ENCODE results near the gene EMC6. TPM values are rescaled to one million over a fixed set of nuclear protein-coding genes. Genes with fewer than 3 reads are reported as not detected.

Gene EMC6
- polyA plus RNA-seq, 1 of the 3 experiments (the other 2 are of a cell fraction): 56.6 TPM

DNA sequence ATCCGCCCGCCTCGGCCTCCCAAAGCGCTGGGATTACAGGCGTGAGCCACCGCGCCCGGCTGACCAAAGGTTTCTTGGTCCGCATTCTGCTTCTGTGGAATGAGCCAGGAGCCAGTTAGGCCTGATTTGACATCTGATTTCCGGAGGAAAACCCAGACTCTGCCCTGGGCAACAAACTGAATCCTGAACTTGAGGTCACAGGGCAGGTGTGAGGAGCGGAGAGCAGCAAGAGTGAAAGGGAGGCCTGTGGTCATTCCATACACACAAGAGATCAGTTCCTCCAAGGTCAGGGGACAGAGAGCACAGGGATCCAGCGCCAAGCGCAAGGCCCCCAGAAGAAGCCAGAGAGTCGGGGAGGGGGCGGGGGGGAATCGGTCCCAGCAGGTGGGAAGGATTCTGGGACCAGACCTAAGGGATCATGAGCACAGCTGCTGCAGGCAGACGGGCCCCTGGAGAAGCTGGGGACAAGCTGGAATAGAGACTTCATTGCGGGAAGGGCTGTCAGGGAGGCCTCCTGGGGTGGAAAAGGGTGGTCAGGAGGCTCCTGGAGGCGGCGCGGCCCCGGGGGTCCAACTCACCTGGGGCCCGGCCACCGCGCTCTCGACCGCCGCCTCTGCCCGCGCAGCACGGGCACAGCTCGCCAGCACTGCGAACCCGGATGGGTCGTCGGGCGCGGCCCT lies 33.0 kb upstream of the EMC6 start:
- POLR2A ChIA-PET: interaction anchor here (0.7 to 1.3 kb wide), 5 partner anchors 8 to 507 kb away, joined by 3 to 10 read pairs (median 4); partner anchors contain the start of genes CYB5D2, TAX1BP3 and ZZEF1
- TF ChIP-seq, protein P1, sequence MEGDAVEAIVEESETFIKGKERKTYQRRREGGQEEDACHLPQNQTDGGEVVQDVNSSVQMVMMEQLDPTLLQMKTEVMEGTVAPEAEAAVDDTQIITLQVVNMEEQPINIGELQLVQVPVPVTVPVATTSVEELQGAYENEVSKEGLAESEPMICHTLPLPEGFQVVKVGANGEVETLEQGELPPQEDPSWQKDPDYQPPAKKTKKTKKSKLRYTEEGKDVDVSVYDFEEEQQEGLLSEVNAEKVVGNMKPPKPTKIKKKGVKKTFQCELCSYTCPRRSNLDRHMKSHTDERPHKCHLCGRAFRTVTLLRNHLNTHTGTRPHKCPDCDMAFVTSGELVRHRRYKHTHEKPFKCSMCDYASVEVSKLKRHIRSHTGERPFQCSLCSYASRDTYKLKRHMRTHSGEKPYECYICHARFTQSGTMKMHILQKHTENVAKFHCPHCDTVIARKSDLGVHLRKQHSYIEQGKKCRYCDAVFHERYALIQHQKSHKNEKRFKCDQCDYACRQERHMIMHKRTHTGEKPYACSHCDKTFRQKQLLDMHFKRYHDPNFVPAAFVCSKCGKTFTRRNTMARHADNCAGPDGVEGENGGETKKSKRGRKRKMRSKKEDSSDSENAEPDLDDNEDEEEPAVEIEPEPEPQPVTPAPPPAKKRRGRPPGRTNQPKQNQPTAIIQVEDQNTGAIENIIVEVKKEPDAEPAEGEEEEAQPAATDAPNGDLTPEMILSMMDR (IDR thresholded peaks at IDR 0.05): no peak
- TF ChIP-seq GATA2 (CRISPR knock-in tag; IDR thresholded peaks at IDR 0.05) (no peak), CHD2 (IDR thresholded peaks at IDR 0.05; ENCODE audit: low read length, partially characterized antibody) (no peak), JUND (IDR thresholded peaks at IDR 0.05) (no peak), EZH2phosphoT487 (IDR thresholded peaks at IDR 0.05; ENCODE audit: borderline replicate concordance, low read depth) (no peak), EP300 (IDR thresholded peaks at IDR 0.05; ENCODE audit: borderline replicate concordance in 1 of 2, low read depth in 1 of 2, low read length in 1 of 2) (no peak), POLR2AphosphoS5 (IDR thresholded peaks at IDR 0.05; ENCODE audit: low read depth, low read length) (no peak), NFIC (IDR thresholded peaks at IDR 0.05; ENCODE audit: borderline replicate concordance) (no peak), FOXM1 (IDR thresholded peaks at IDR 0.05; ENCODE audit: low read depth) (no peak), GABPA (IDR thresholded peaks at IDR 0.05; ENCODE audit: low read depth) (no peak), FOXJ3 (CRISPR knock-in tag; IDR thresholded peaks at IDR 0.05) (no peak), ELF1 (IDR thresholded peaks at IDR 0.05) (no peak), MXI1 (IDR thresholded peaks at IDR 0.05; ENCODE audit: low read depth, low read length) (no peak), MEF2A (IDR thresholded peaks at IDR 0.05; ENCODE audit: borderline replicate concordance, low read depth) (no peak)
- 52% methylated on average over 16 of the region's 38 CpGs for WGBS (ENCODE audit: low lambda C conversion rate)

DNA sequence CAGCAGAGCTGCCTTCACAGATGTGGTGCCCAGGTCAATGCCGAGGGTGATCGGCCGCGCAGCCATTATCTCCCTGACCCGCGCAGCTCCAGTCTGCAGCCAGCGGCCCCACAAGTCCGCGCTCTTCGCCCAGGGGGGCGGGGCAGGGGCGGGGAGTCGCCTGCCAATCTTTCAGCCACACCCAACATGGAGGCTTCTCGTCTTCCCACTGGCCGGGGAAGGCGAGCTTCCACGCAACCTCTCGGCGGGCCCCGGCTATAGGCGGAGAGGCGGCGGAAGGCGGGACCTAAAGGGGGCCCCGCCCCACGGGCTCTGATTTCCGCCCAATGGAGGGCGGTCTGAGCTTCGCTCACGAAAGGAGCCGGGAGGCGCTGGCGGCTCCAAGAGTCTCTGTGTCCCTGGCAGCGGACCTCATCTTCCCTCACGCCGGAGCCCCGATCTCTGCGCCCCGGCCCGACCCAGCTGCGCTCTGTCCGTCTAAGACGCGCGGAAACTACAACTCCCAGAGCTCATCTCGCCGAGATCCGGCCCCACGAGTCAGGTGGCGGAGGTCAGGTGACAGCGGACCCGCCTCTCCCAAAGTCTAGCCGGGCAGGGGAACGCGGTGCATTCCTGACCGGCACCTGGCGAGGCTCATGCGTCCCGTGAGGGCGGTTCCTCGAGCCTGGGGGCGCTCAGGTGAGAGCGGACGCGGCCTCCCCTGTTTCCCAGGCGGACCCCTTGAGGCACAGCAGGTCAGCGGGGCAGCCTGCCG lies 32.3 kb upstream of the EMC6 start, which contains the start of the genes CTNS and SHPK:
CTNS (plus strand) TSS at position 607 of the 754 bp plus-strand sequence. CDS start 3,447 bp downstream, outside the sequence.
SHPK (minus strand) TSS at position 97 of the 754 bp plus-strand sequence; CDS start at position 66, 31 bp downstream.
- under 1% methylated on average over 32 of the region's 68 CpGs for WGBS (ENCODE audit: low lambda C conversion rate)
- TF ChIP-seq RFX5 (IDR thresholded peaks at IDR 0.05; ENCODE audit: low read length) (peak; percentile 74), EP300 (IDR thresholded peaks at IDR 0.05; ENCODE audit: borderline replicate concordance in 1 of 2, low read depth in 1 of 2, low read length in 1 of 2) (no peak), MXI1 (IDR thresholded peaks at IDR 0.05; ENCODE audit: low read depth, low read length) (peak; percentile 69), RAD21 (IDR thresholded peaks at IDR 0.05; ENCODE audit: low read length) (no peak), RCOR1 (IDR thresholded peaks at IDR 0.05; ENCODE audit: low read length) (no peak), RXRA (IDR thresholded peaks at IDR 0.05; ENCODE audit: borderline replicate concordance, low read depth) (no peak), TAF1 (IDR thresholded peaks at IDR 0.05; ENCODE audit: borderline replicate concordance, low read depth, low read length) (peak; percentile 93), NFIC (IDR thresholded peaks at IDR 0.05; ENCODE audit: borderline replicate concordance) (no peak), ELF1 (IDR thresholded peaks at IDR 0.05) (no peak; the same call in 1 of the 2 replicates), FOXM1 (IDR thresholded peaks at IDR 0.05; ENCODE audit: low read depth) (no peak), TCF12 (IDR thresholded peaks at IDR 0.05) (no peak), NRF1 (IDR thresholded peaks at IDR 0.05; ENCODE audit: low read depth, low read length) (peak; percentile 70), SMC3 (IDR thresholded peaks at IDR 0.05; ENCODE audit: low read depth, low read length) (no peak)
- TF ChIP-seq, protein P2, sequence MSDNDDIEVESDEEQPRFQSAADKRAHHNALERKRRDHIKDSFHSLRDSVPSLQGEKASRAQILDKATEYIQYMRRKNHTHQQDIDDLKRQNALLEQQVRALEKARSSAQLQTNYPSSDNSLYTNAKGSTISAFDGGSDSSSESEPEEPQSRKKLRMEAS (IDR thresholded peaks at IDR 0.05; ENCODE audit: low read depth): peak; percentile 55; the same call in 1 of the 2 replicates
- TF ChIP-seq, protein P3, sequence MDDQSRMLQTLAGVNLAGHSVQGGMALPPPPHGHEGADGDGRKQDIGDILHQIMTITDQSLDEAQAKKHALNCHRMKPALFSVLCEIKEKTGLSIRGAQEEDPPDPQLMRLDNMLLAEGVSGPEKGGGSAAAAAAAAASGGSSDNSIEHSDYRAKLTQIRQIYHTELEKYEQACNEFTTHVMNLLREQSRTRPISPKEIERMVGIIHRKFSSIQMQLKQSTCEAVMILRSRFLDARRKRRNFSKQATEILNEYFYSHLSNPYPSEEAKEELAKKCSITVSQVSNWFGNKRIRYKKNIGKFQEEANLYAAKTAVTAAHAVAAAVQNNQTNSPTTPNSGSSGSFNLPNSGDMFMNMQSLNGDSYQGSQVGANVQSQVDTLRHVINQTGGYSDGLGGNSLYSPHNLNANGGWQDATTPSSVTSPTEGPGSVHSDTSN (IDR thresholded peaks at IDR 0.05): peak; percentile 98

More for the DNA sequence above, 33.0 kb upstream of the EMC6 start:
- Histone ChIP-seq H3K27ac (ENCODE audit: low read depth in 2 of 2, low read length in 1 of 2) (peak overlapping the region; percentile 44 to 97; a peak in 2 of 4 replicates), H4K20me1 (ENCODE audit: insufficient read depth) (no peaks in the 10 kb centered on the region), H3K9me2 (no peaks in the 10 kb centered on the region), H3F3A (replicated peaks; ENCODE audit: insufficient read depth) (no peaks in the 10 kb centered on the region), H3K4me2 (peak overlapping the region; percentile 95), H3K27me3 (ENCODE audit: insufficient read depth) (no peaks in the 10 kb centered on the region), H2AFZ (ENCODE audit: low read depth) (peak overlapping the region; percentile 95), H3K36me3 (replicated peaks in 1 of 2; ENCODE audit: control insufficient read depth in 1 of 2, insufficient read depth in 2 of 2, low read length in 1 of 2) (no peaks in the 10 kb centered on the region), H3K9ac (peak overlapping the region; percentile 94), H3K9me3 (no peaks in the 10 kb centered on the region), H3K4me3 (ENCODE audit: low read depth in 2 of 2, low read length in 1 of 2) (peak overlapping the region; percentile 83 to 94), H3K79me2 (ENCODE audit: insufficient read depth) (peaks cover 42% of the 10 kb centered on the region), H3K4me1 (ENCODE audit: control insufficient read depth in 1 of 2, insufficient read depth in 2 of 2, low read depth in 1 of 2, low read length in 1 of 2) (peaks cover 0 to 4% of the 10 kb centered on the region in 2 experiments; a peak in 1 of 4 replicates)
- CTCF ChIA-PET: interaction anchor here (1.0 to 1.6 kb wide), 5 partner anchors 9 to 42 kb away, joined by 3 to 5 read pairs (median 3); no protein-coding TSS in a partner anchor
- DNase-seq: peak; percentile 41

More for the DNA sequence above, 32.3 kb upstream of the EMC6 start, which contains the start of the genes CTNS and SHPK:
- Histone ChIP-seq H3K4me2 (peak within 1 kb of the TSS; percentile 95), H3K4me3 (ENCODE audit: low read depth in 2 of 2, low read length in 1 of 2) (peak within 1 kb of the TSS; percentile 83 to 94), H3K27ac (ENCODE audit: low read depth in 2 of 2, low read length in 1 of 2) (peak within 1 kb of the TSS; percentile 97 to 98), H3K9me2 (no peaks in the 10 kb centered on the region), H3K9ac (peak within 1 kb of the TSS; percentile 94), H2AFZ (ENCODE audit: low read depth) (peak within 1 kb of the TSS; percentile 95), H4K20me1 (ENCODE audit: insufficient read depth) (no peaks in the 10 kb centered on the region), H3K79me2 (ENCODE audit: insufficient read depth) (peaks cover 42% of the 10 kb centered on the region), H3K36me3 (replicated peaks in 1 of 2; ENCODE audit: control insufficient read depth in 1 of 2, insufficient read depth in 2 of 2, low read length in 1 of 2) (no peaks in the 10 kb centered on the region), H3K4me1 (ENCODE audit: control insufficient read depth in 1 of 2, insufficient read depth in 2 of 2, low read depth in 1 of 2, low read length in 1 of 2) (peaks cover 0 to 4% of the 10 kb centered on the region in 2 experiments; a peak in 1 of 4 replicates), H3K27me3 (ENCODE audit: insufficient read depth) (no peaks in the 10 kb centered on the region), H3F3A (replicated peaks; ENCODE audit: insufficient read depth) (no peaks in the 10 kb centered on the region), H3K9me3 (no peaks in the 10 kb centered on the region)
- CTCF ChIA-PET: interaction anchor here (1.0 to 1.6 kb wide), 4 partner anchors 9 to 42 kb away, joined by 3 to 5 read pairs (median 4); no protein-coding TSS in a partner anchor
- DNase-seq: peak; percentile 99
- POLR2A ChIA-PET: interaction anchor here (0.7 to 1.3 kb wide), 5 partner anchors 9 to 506 kb away, joined by 3 to 10 read pairs (median 4); partner anchors contain the start of genes CYB5D2, TAX1BP3 and ZZEF1

Measured in SK-N-SH (cell line).